Progenitor cell of endocrine pancreas (in vitro differentiated cells): ENCODE measurements around the gene EIF2D. TPM values are rescaled to one million over a fixed set of nuclear protein-coding genes. Genes with fewer than 3 reads are reported as not detected.
A peak's percentile ranks its signal among the peaks of the same experiment; 100 is the strongest.

Source experiments
- DNase-seq: peaks from one replicate; pipeline ENCODE4 v3.0.0; 2021; ENCODE audit warnings: low spot score; ENCODE audit not compliant: unreplicated experiment
- H3K27ac Mint-ChIP-seq: 2 replicates; pipeline ENCODE4 v1.8.0; 2021; ENCODE audit warnings: mild to moderate bottlenecking, moderate library complexity, mixed read lengths
- H3K27me3 Mint-ChIP-seq: 2 replicates; pipeline ENCODE4 v1.8.0; 2021; ENCODE audit warnings: mixed read lengths
- H3K36me3 Mint-ChIP-seq: 2 replicates; pipeline ENCODE4 v1.8.0; 2022; ENCODE audit warnings: mixed read lengths; ENCODE audit not compliant: insufficient read depth
- H3K4me1 Mint-ChIP-seq: 2 replicates; pipeline ENCODE4 v1.8.0; 2021; ENCODE audit warnings: low read depth, mixed read lengths
- H3K4me3 Mint-ChIP-seq: 2 replicates; pipeline ENCODE4 v1.8.0; 2021; ENCODE audit warnings: low read depth, mild to moderate bottlenecking, moderate library complexity, mixed read lengths
- H3K9me3 Mint-ChIP-seq: 2 replicates; pipeline ENCODE4 v1.8.0; 2021; ENCODE audit warnings: low read depth, mixed read lengths
- CTCF ChIP-seq: fragments of 200-600 bp; sonication (generic); IDR thresholded peaks from one replicate; pipeline ENCODE4 v1.5.0; 2021; ENCODE audit warnings: antibody characterized with exemption, mild to moderate bottlenecking; ENCODE audit not compliant: unreplicated experiment
- total RNA-seq: library from RNA; stranded (reverse); gene quantifications from 2 replicates; pipeline ENCODE4 v1.2.1, GENCODE V29; 2021

EIF2D gene
- total RNA-seq, 1 donor from 2014 or later, result 36.8 TPM

GRCh38 chr1:206609229-206609991 is 2.9 kb downstream of the EIF2D start:
- Mint-ChIP-seq H3K4me3 (no peak overlapping the region), H3K27ac (no peak overlapping the region), H3K9me3 (no peaks in the 10 kb centered on the region), H3K36me3 (peaks cover 7% of the 10 kb centered on the region), H3K4me1 (peaks cover 12% of the 10 kb centered on the region), H3K27me3 (no peaks in the 10 kb centered on the region)
- DNase-seq, result no peak
- TF ChIP-seq CTCF, result no peak

- H3K4me3 Mint-ChIP-seq, result no peak overlapping the region
- peaks cover 7% of the 10 kb centered on the region for H3K36me3 Mint-ChIP-seq
- DNase-seq, result peak; percentile 43
- peak; percentile 81 for TF ChIP-seq CTCF
- no peak overlapping the region for H3K27ac Mint-ChIP-seq
- peaks cover 12% of the 10 kb centered on the region for H3K4me1 Mint-ChIP-seq
- no peaks in the 10 kb centered on the region for H3K27me3 Mint-ChIP-seq
- H3K9me3 Mint-ChIP-seq, result no peaks in the 10 kb centered on the region
Observed at GRCh38 chr1:206608108-206608698, 4.1 kb downstream of the EIF2D start.

GRCh38 chr1:206606867-206607266 is 5.4 kb downstream of the EIF2D start:
- no peaks in the 10 kb centered on the region for H3K9me3 Mint-ChIP-seq
- TF ChIP-seq CTCF, result peak; percentile 64

GRCh38 chr1:206604861-206605260 is 7.4 kb downstream of the EIF2D start:
- DNase-seq, result no peak
- H3K27me3 Mint-ChIP-seq, result no peaks in the 10 kb centered on the region
- H3K4me3 Mint-ChIP-seq, result no peak overlapping the region
- H3K4me1 Mint-ChIP-seq, result no peaks in the 10 kb centered on the region
- no peaks in the 10 kb centered on the region for H3K9me3 Mint-ChIP-seq
- no peak overlapping the region for H3K27ac Mint-ChIP-seq
- no peak for TF ChIP-seq CTCF
- peaks cover 6% of the 10 kb centered on the region for H3K36me3 Mint-ChIP-seq

More at GRCh38 chr1:206606867-206607266, 5.4 kb downstream of the EIF2D start:
- H3K27ac Mint-ChIP-seq, result no peak overlapping the region
- peaks cover 9% of the 10 kb centered on the region for H3K4me1 Mint-ChIP-seq
- H3K27me3 Mint-ChIP-seq, result no peaks in the 10 kb centered on the region
- H3K4me3 Mint-ChIP-seq, result no peak overlapping the region
- H3K36me3 Mint-ChIP-seq, result peaks cover 7% of the 10 kb centered on the region
- DNase-seq, result no peak

- Mint-ChIP-seq H3K4me1 (no peaks in the 10 kb centered on the region), H3K27ac (no peak overlapping the region), H3K4me3 (no peak overlapping the region), H3K9me3 (no peaks in the 10 kb centered on the region), H3K27me3 (no peaks in the 10 kb centered on the region), H3K36me3 (peaks cover 11% of the 10 kb centered on the region)
- no peak for DNase-seq
- TF ChIP-seq CTCF, result no peak
Observed at GRCh38 chr1:206600527-206600926, 11.7 kb downstream of the EIF2D start.
